ENCODE measurements around the gene IL22RA1.

Gene IL22RA1, protein sequence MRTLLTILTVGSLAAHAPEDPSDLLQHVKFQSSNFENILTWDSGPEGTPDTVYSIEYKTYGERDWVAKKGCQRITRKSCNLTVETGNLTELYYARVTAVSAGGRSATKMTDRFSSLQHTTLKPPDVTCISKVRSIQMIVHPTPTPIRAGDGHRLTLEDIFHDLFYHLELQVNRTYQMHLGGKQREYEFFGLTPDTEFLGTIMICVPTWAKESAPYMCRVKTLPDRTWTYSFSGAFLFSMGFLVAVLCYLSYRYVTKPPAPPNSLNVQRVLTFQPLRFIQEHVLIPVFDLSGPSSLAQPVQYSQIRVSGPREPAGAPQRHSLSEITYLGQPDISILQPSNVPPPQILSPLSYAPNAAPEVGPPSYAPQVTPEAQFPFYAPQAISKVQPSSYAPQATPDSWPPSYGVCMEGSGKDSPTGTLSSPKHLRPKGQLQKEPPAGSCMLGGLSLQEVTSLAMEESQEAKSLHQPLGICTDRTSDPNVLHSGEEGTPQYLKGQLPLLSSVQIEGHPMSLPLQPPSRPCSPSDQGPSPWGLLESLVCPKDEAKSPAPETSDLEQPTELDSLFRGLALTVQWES

DNA sequence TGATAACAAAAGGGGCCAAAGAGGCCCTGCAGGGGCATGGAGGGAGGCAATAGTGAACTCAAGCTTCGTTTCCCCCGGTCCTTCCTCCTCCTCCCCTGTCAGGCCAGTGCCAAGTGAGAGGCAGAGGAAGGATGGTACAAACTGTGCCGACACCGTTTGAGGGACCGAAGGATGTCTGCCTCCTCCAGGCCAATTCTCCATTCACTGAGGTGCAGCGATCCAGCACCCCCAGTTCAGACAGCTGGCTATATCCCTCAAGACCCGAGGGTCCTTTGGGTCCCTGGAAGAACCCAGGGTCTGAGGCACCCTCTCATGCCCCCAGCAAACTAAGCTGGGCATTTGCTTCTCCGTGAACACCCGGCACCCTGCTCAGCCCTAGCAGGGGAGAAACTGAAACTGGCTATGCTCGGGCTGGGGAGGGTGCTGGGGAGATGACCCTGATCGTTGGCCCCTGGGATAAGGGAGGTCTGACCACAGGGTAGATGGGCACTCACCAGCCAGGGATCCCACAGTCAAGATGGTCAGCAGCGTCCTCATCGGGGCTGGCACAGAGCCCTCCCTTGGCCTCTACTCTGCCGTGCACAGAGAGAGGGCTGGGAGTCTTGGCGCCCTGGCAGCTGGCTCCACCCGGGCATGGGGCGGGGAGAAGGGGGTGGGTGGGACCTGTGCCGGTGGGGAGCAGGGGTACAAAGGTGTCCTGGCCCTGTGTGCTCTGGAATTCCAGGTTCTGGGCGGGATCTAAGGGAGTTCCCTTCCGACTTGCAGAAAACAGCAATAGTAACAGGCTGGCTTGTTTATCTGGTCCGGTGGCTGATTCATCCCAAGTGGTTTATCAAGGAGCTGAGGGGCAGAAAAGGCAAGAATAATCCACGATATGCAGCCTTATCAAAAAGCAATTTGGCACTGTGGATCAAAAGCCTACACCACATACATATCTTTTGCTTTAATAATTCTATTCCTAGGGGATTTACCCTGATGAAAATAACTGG lies at the start of gene IL22RA1:
Gene IL22RA1 (minus strand): TSS at position 595 of the 989 bp plus-strand sequence. CDS start 58 bp downstream, at position 537.
- Histone ChIP-seq H3K4me3 (IDR thresholded peaks at IDR 0.05; ENCODE audit: insufficient read depth, low read depth, low read length) (peak within 1 kb of the TSS; percentile 86), H3K4me2 (peak within 1 kb of the TSS; percentile 92), H3K36me3 (ENCODE audit: insufficient read depth) (no peaks in the 10 kb centered on the region), H3K27ac (no peak within 1 kb of the TSS; the same call in 1 of the 2 replicates), H2AFZ (ENCODE audit: low read depth) (peak within 1 kb of the TSS; percentile 99), H3K79me2 (ENCODE audit: insufficient read depth, low read depth) (no peaks in the 10 kb centered on the region), H3K4me1 (ENCODE audit: low read depth, poor library complexity, severe bottlenecking) (peaks cover 16% of the 10 kb centered on the region), H3K9ac (peak within 1 kb of the TSS; percentile 66; the same call in 1 of the 2 replicates), H4K20me1 (ENCODE audit: insufficient read depth) (no peaks in the 10 kb centered on the region), H3K27me3 (ENCODE audit: insufficient read depth, low read depth) (no peaks in the 10 kb centered on the region)
- TF ChIP-seq CTCF (conservative IDR thresholded peaks at IDR 0.05; ENCODE audit: low read depth, low read length), result no peak

DNA sequence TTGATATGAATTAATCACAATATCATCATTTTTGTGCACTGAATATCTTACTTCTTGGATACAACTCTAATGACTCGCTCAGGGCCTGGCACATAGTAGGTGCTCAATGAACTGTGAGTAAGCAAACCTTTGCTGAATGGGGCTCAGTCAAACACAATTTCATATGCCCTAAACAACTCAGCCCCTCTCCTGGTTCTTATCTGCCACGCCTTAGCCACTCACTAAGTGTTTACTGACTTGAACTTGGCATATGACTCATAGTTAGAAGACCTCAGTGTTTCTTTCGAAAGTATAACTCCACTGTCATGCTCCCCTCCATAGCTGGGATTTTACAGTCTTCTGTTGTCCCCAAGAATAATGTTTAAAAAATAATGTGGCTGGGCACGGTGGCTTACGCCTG lies 48.9 kb upstream of the IL22RA1 start:
- H3K4me1 ChIP-seq (ENCODE audit: low read depth, poor library complexity, severe bottlenecking), result peaks cover 50% of the 10 kb centered on the region
- H2AFZ ChIP-seq (ENCODE audit: low read depth), result no peak overlapping the region; the same call in 1 of the 2 replicates
- no peaks in the 10 kb centered on the region for H4K20me1 ChIP-seq (ENCODE audit: insufficient read depth)
- H3K79me2 ChIP-seq (ENCODE audit: insufficient read depth, low read depth), result no peaks in the 10 kb centered on the region
- no peaks in the 10 kb centered on the region for H3K27me3 ChIP-seq (ENCODE audit: insufficient read depth, low read depth)
- H3K4me3 ChIP-seq (IDR thresholded peaks at IDR 0.05; ENCODE audit: insufficient read depth, low read depth, low read length), result no peak overlapping the region
- peak overlapping the region; percentile 62; the same call in 1 of the 2 replicates for H3K9ac ChIP-seq
- peak overlapping the region; percentile 94 for H3K27ac ChIP-seq
- no peaks in the 10 kb centered on the region for H3K36me3 ChIP-seq (ENCODE audit: insufficient read depth)
- TF ChIP-seq CTCF (conservative IDR thresholded peaks at IDR 0.05; ENCODE audit: low read depth, low read length), result no peak
- H3K4me2 ChIP-seq, result peak overlapping the region; percentile 94

- H4K20me1 ChIP-seq (ENCODE audit: insufficient read depth), result no peaks in the 10 kb centered on the region
- no peaks in the 10 kb centered on the region for H3K36me3 ChIP-seq (ENCODE audit: insufficient read depth)
- peak overlapping the region; percentile 94 for H3K27ac ChIP-seq
- H3K9ac ChIP-seq, result peak overlapping the region; percentile 62; the same call in 1 of the 2 replicates
- H3K4me2 ChIP-seq, result peak overlapping the region; percentile 94
- no peak for TF ChIP-seq CTCF (conservative IDR thresholded peaks at IDR 0.05; ENCODE audit: low read depth, low read length)
- H3K4me3 ChIP-seq (IDR thresholded peaks at IDR 0.05; ENCODE audit: insufficient read depth, low read depth, low read length), result no peak overlapping the region
- H3K27me3 ChIP-seq (ENCODE audit: insufficient read depth, low read depth), result no peaks in the 10 kb centered on the region
- H3K79me2 ChIP-seq (ENCODE audit: insufficient read depth, low read depth), result no peaks in the 10 kb centered on the region; the same call in 1 of the 2 replicates
- peak overlapping the region; percentile 11; the same call in 1 of the 2 replicates for H2AFZ ChIP-seq (ENCODE audit: low read depth)
- H3K4me1 ChIP-seq (ENCODE audit: low read depth, poor library complexity, severe bottlenecking), result peaks cover 57% of the 10 kb centered on the region
Measured at GRCh38 chr1:24190983-24191461, 48.1 kb upstream of the IL22RA1 start.

GRCh38 chr1:24189528-24189927 lies 46.6 kb upstream of the IL22RA1 start:
- Histone ChIP-seq H3K36me3 (ENCODE audit: insufficient read depth) (no peaks in the 10 kb centered on the region), H3K9ac (peak overlapping the region; percentile 62), H4K20me1 (ENCODE audit: insufficient read depth) (no peaks in the 10 kb centered on the region), H3K79me2 (ENCODE audit: insufficient read depth, low read depth) (peaks cover 10% of the 10 kb centered on the region; the same call in 1 of the 2 replicates), H3K4me2 (peak overlapping the region; percentile 94), H3K27ac (peak overlapping the region; percentile 94), H3K4me3 (IDR thresholded peaks at IDR 0.05; ENCODE audit: insufficient read depth, low read depth, low read length) (no peak overlapping the region), H3K4me1 (ENCODE audit: low read depth, poor library complexity, severe bottlenecking) (peaks cover 65% of the 10 kb centered on the region), H3K27me3 (ENCODE audit: insufficient read depth, low read depth) (no peaks in the 10 kb centered on the region), H2AFZ (ENCODE audit: low read depth) (peak overlapping the region; percentile 18; the same call in 1 of the 2 replicates)
- no peak for TF ChIP-seq CTCF (conservative IDR thresholded peaks at IDR 0.05; ENCODE audit: low read depth, low read length)

Measured in KMS-11 (cell line).